Midbrain (tissue), 1 donor: ENCODE results near the gene CTDSPL.
A peak's percentile ranks its signal among the peaks of the same experiment; 100 is the strongest.

Experiments
- DNase-seq: peaks from one replicate; lab custom pipeline; 2025; lab: John Stamatoyannopoulos, UW

CTDSPL gene

GRCh38 chr3:37853691-37854413, 7.8 kb upstream of the CTDSPL start:
- no peak for DNase-seq

GRCh38 chr3:37855363-37855970, 6.2 kb upstream of the CTDSPL start:
- DNase-seq: peak; percentile 85

GRCh38 chr3:37856381-37856780, 5.3 kb upstream of the CTDSPL start:
- peak; percentile 4 for DNase-seq

GRCh38 chr3:37858742-37859141, 2.9 kb upstream of the CTDSPL start:
- DNase-seq: no peak

- no peak for DNase-seq
These were observed 2.3 kb upstream of the CTDSPL start for GRCh38 chr3:37859354-37859753.

GRCh38 chr3:37859908-37860199, 1.8 kb upstream of the CTDSPL start:
- no peak for DNase-seq

- peak; percentile 20 for DNase-seq
These were observed 681 bp downstream of the CTDSPL start for GRCh38 chr3:37862219-37862902.

- peak; percentile 56 for DNase-seq
These were observed 1.5 kb downstream of the CTDSPL start for GRCh38 chr3:37862903-37863815.

- no peak for DNase-seq
These were observed 2.5 kb downstream of the CTDSPL start for GRCh38 chr3:37863949-37864822.

- peak; percentile 15 for DNase-seq
These were observed 3.2 kb downstream of the CTDSPL start for GRCh38 chr3:37864904-37865303.

GRCh38 chr3:37867144-37867543, 5.5 kb downstream of the CTDSPL start:
- no peak for DNase-seq

- no peak for DNase-seq
These were observed 10.2 kb downstream of the CTDSPL start for GRCh38 chr3:37871858-37872257.

GRCh38 chr3:37872413-37873160, 10.9 kb downstream of the CTDSPL start:
- no peak for DNase-seq

- no peak for DNase-seq
These were observed 14.6 kb downstream of the CTDSPL start for GRCh38 chr3:37876279-37876678.

GRCh38 chr3:37882711-37883110, 21.0 kb downstream of the CTDSPL start:
- no peak for DNase-seq

- DNase-seq: no peak
These were observed 24.1 kb downstream of the CTDSPL start for GRCh38 chr3:37885814-37886213.

- DNase-seq: no peak
These were observed 24.7 kb downstream of the CTDSPL start for GRCh38 chr3:37886395-37886794.

- DNase-seq: no peak
These were observed 25.4 kb downstream of the CTDSPL start for GRCh38 chr3:37887062-37887461.

- no peak for DNase-seq
These were observed 26.1 kb downstream of the CTDSPL start for GRCh38 chr3:37887824-37888223.

GRCh38 chr3:37888421-37888820, 26.7 kb downstream of the CTDSPL start:
- no peak for DNase-seq

GRCh38 chr3:37890522-37890921, 28.8 kb downstream of the CTDSPL start:
- DNase-seq: no peak
